Activated T-helper 1 cell treated with anti-CD3 and anti-CD28 coated beads, Interleukin-2, amount 50 U/mL, for 16 hours (primary cell): Measurements from ENCODE around the gene IL17RC.

ENCODE experiments used
- DNase-seq, 2 donors: peaks; one replicate each; pipeline ENCODE4 v3.0.0-alpha.2; 2020; ENCODE audit warnings: low read depth in 1 of 2, low spot score in 1 of 2

The IL17RC gene

GRCh38 chr3:9978710-9979305 is 61.9 kb downstream of the IL17RC start:
- no peak for DNase-seq

- no peak for DNase-seq
These were observed 63.4 kb downstream of the IL17RC start for GRCh38 chr3:9980251-9980650.
